GM23338 (cell line): ENCODE results near the gene HOXA5. TPM values are rescaled to one million over a fixed set of nuclear protein-coding genes. Genes with fewer than 3 reads are reported as not detected.

Experiments
- ATAC-seq: fragments of 200-7000 bp; cut with Tn5 transposase; 3 replicates; pipeline ENCODE4 v1.9.1; 2020
- DNase-seq: peaks from one replicate; pipeline ENCODE4 v3.0.0-alpha.2; 2015; ENCODE audit warnings: low spot score
- H2AFZ ChIP-seq: fragments of 200-600 bp; sonication (generic); 2 replicates; pipeline ENCODE4 v1.8.0; 2016; ENCODE audit warnings: antibody characterized with exemption, mild to moderate bottlenecking, moderate library complexity
- H3F3A ChIP-seq: fragments of 200-600 bp; sonication (generic); replicated peaks from 2 replicates; pipeline ENCODE4 v1.8.0; 2017; ENCODE audit warnings: antibody characterized with exemption, mixed run types, low read depth
- H3K27ac ChIP-seq: fragments of 200-600 bp; sonication (generic); 2 replicates; pipeline ENCODE4 v1.6.1; 2016; ENCODE audit warnings: low read depth
- H3K27me3 ChIP-seq: fragments of 200-600 bp; sonication (generic); 2 replicates; pipeline ENCODE4 v1.8.0; 2016; ENCODE audit warnings: mild to moderate bottlenecking, mixed run types, moderate library complexity; ENCODE audit not compliant: insufficient read depth
- H3K36me3 ChIP-seq: fragments of 200-600 bp; sonication (generic); 2 replicates; pipeline ENCODE4 v1.8.0; 2016; ENCODE audit warnings: mild to moderate bottlenecking; ENCODE audit not compliant: insufficient read depth
- H3K4me1 ChIP-seq: fragments of 200-600 bp; sonication (generic); 2 replicates; pipeline ENCODE4 v1.8.0; 2016; ENCODE audit warnings: mild to moderate bottlenecking, moderate library complexity; ENCODE audit not compliant: insufficient read depth
- H3K4me2 ChIP-seq: fragments of 200-600 bp; sonication (generic); 2 replicates; pipeline ENCODE4 v1.7.1; 2017; ENCODE audit warnings: mixed run types
- H3K4me3 ChIP-seq: fragments of 200-600 bp; sonication (generic); 2 replicates; pipeline ENCODE4 v1.6.1; 2016; ENCODE audit warnings: mixed run types
- H3K79me2 ChIP-seq: fragments of 200-600 bp; sonication (generic); replicated peaks from 2 replicates; pipeline ENCODE4 v1.8.0; 2017; ENCODE audit warnings: mild to moderate bottlenecking; ENCODE audit not compliant: insufficient read depth
- H3K9me2 ChIP-seq: fragments of 200-600 bp; sonication (generic); 2 replicates; pipeline ENCODE4 v1.8.0; 2017; ENCODE audit not compliant: insufficient read depth
- H4K20me1 ChIP-seq: fragments of 200-600 bp; sonication (generic); replicated peaks from 2 replicates; pipeline ENCODE4 v1.8.0; 2017; ENCODE audit warnings: mild to moderate bottlenecking; ENCODE audit not compliant: insufficient read depth
- H3K27ac Mint-ChIP-seq: 2 replicates; pipeline ENCODE4 v1.8.0; 2020; ENCODE audit warnings: inconsistent platforms, mild to moderate bottlenecking, moderate library complexity, mixed read lengths
- H3K27me3 Mint-ChIP-seq: 3 replicates; pipeline ENCODE4 v1.8.0; 2022; ENCODE audit warnings: low read depth, mild to moderate bottlenecking, moderate library complexity, mixed read lengths, inconsistent platforms; ENCODE audit not compliant: insufficient read depth, poor library complexity
- H3K36me3 Mint-ChIP-seq: 3 replicates; pipeline ENCODE4 v1.8.0; 2021; ENCODE audit warnings: low read depth, mild to moderate bottlenecking, inconsistent platforms, moderate library complexity, mixed read lengths
- H3K4me1 Mint-ChIP-seq: 3 replicates; pipeline ENCODE4 v1.8.0; 2020; ENCODE audit warnings: mild to moderate bottlenecking, inconsistent platforms, mixed read lengths
- H3K4me3 Mint-ChIP-seq: 3 replicates; pipeline ENCODE4 v1.8.0; 2021; ENCODE audit warnings: moderate library complexity, mild to moderate bottlenecking, inconsistent platforms, mixed read lengths
- H3K9me3 Mint-ChIP-seq: 3 replicates; pipeline ENCODE4 v1.8.0; 2020; ENCODE audit warnings: moderate library complexity, mild to moderate bottlenecking, inconsistent platforms, mixed read lengths
- CREB1 ChIP-seq: fragments of 250-450 bp; sonication (Bioruptor Pico); IDR thresholded peaks from 2 replicates; pipeline ENCODE4 v1.5.0; 2020; ENCODE audit warnings: low read depth, mild to moderate bottlenecking, moderate library complexity
- CTCF ChIP-seq, 2 experiments: fragments of 200-600 bp in 1 of 2; sonication (generic) in 1 of 2; conservative IDR thresholded peaks; 2 replicates each; pipeline versions ENCODE4 v1.5.1 to v1.6.1; 2016 to 2017; ENCODE audit warnings: antibody characterized with exemption in 2 of 2, low read depth in 2 of 2, mild to moderate bottlenecking in 2 of 2, moderate library complexity in 1 of 2
- EZH2 ChIP-seq: fragments of 200-600 bp; sonication (generic); IDR thresholded peaks from one replicate; pipeline ENCODE4 v1.8.0; 2017; ENCODE audit warnings: antibody characterized with exemption, mild to moderate bottlenecking, low read depth; ENCODE audit not compliant: unreplicated experiment
- EZH2phosphoT487 ChIP-seq: fragments of 200-600 bp; sonication (generic); IDR thresholded peaks from one replicate; pipeline ENCODE4 v1.8.1; 2018; ENCODE audit warnings: antibody characterized with exemption; ENCODE audit not compliant: unreplicated experiment
- NANOG ChIP-seq: IDR thresholded peaks from 2 replicates; pipeline ENCODE4 v1.6.1; 2016; ENCODE audit warnings: antibody characterized with exemption, borderline replicate concordance
- polyA plus RNA-seq: library from polyadenylated mRNA; unstranded; fragments of >200 nt; fragmentation: Nextera tagmentation; extraction: Ambion mirVana; gene quantifications from 2 replicates; pipeline ENCODE4 v1.2.1, GENCODE V29; 2016
- total RNA-seq: library from RNA; depleted of rRNA; stranded (reverse); fragments of >200 nt; shearing (Covaris generic); gene quantifications from 2 replicates; pipeline ENCODE4 v1.2.3, GENCODE V29; 2014
- TF ChIP-seq, protein P1 (sequence below): fragments of 250-450 bp; sonication (Bioruptor Pico); IDR thresholded peaks from 2 replicates; pipeline ENCODE4 v1.5.0; 2020; ENCODE audit warnings: mild to moderate bottlenecking, moderate library complexity
- TF ChIP-seq, protein P2 (sequence below): IDR thresholded peaks from one replicate; pipeline ENCODE4 v1.6.1; 2018; ENCODE audit warnings: antibody characterized with exemption; ENCODE audit not compliant: unreplicated experiment

The HOXA5 gene
- total and polyA plus RNA-seq, 2 experiments from 2014 or later, result not detected

DNA sequence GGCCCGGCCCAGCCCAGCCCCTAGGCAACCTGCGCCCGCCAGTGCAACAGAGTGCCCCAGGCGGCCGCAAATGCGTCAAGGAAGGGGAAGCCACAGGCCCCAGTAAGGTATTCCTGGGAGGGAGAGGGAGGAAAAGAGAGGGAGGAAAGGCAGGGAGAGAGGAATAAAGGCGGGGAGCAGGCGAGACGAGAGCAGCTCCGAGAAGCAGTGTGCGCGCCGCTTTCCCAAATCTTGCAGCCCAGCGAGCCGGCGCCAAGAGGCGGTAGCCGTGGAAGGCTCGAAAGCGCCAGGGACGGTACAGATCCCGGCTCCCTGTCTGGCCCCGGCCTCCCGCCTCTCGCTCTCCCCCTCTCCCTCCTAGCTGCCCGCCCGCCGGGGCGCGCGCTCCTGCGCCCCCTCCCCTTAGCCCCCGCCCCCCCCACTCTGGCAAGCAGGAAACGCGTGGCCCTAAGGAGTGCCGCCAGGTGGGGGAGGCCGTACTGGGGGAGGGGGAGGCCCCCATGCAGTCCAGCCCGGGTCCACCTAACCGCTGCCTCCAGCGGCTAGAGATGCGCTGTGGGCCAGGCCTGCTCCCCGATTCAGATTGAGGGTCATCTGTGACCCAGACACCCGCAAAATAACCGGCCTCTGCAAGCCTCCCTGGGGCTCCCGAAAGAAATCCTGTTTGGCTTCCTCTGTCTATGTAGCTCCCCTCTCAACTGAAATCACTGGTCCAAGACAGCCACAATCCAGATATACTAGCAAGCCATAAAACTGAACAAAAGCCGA lies 26.4 kb upstream of the HOXA5 start:
- Histone ChIP-seq H3F3A (peaks cover 55% of the 10 kb centered on the region), H4K20me1 (peaks cover 44% of the 10 kb centered on the region), H3K4me2 (peak overlapping the region; percentile 55), H3K9me2 (no peaks in the 10 kb centered on the region), H3K4me3 (peak overlapping the region; percentile 36), H3K79me2 (no peaks in the 10 kb centered on the region), H3K36me3 (no peaks in the 10 kb centered on the region), H2AFZ (no peak overlapping the region), H3K27me3 (peaks cover 100% of the 10 kb centered on the region), H3K27ac (no peak overlapping the region), H3K4me1 (peaks cover 20% of the 10 kb centered on the region)
- ATAC-seq, result peak; percentile 34
- Mint-ChIP-seq H3K36me3 (no peaks in the 10 kb centered on the region; the same call in 2 of the 3 replicates), H3K4me3 (no peak overlapping the region; the same call in 2 of the 3 replicates), H3K27ac (no peak overlapping the region), H3K4me1 (peaks cover 14% of the 10 kb centered on the region; the same call in 2 of the 3 replicates), H3K9me3 (peaks cover 19% of the 10 kb centered on the region; the same call in 2 of the 3 replicates), H3K27me3 (peaks cover 95% of the 10 kb centered on the region)
- peak; percentile 99 for TF ChIP-seq EZH2
- TF ChIP-seq, protein P1, sequence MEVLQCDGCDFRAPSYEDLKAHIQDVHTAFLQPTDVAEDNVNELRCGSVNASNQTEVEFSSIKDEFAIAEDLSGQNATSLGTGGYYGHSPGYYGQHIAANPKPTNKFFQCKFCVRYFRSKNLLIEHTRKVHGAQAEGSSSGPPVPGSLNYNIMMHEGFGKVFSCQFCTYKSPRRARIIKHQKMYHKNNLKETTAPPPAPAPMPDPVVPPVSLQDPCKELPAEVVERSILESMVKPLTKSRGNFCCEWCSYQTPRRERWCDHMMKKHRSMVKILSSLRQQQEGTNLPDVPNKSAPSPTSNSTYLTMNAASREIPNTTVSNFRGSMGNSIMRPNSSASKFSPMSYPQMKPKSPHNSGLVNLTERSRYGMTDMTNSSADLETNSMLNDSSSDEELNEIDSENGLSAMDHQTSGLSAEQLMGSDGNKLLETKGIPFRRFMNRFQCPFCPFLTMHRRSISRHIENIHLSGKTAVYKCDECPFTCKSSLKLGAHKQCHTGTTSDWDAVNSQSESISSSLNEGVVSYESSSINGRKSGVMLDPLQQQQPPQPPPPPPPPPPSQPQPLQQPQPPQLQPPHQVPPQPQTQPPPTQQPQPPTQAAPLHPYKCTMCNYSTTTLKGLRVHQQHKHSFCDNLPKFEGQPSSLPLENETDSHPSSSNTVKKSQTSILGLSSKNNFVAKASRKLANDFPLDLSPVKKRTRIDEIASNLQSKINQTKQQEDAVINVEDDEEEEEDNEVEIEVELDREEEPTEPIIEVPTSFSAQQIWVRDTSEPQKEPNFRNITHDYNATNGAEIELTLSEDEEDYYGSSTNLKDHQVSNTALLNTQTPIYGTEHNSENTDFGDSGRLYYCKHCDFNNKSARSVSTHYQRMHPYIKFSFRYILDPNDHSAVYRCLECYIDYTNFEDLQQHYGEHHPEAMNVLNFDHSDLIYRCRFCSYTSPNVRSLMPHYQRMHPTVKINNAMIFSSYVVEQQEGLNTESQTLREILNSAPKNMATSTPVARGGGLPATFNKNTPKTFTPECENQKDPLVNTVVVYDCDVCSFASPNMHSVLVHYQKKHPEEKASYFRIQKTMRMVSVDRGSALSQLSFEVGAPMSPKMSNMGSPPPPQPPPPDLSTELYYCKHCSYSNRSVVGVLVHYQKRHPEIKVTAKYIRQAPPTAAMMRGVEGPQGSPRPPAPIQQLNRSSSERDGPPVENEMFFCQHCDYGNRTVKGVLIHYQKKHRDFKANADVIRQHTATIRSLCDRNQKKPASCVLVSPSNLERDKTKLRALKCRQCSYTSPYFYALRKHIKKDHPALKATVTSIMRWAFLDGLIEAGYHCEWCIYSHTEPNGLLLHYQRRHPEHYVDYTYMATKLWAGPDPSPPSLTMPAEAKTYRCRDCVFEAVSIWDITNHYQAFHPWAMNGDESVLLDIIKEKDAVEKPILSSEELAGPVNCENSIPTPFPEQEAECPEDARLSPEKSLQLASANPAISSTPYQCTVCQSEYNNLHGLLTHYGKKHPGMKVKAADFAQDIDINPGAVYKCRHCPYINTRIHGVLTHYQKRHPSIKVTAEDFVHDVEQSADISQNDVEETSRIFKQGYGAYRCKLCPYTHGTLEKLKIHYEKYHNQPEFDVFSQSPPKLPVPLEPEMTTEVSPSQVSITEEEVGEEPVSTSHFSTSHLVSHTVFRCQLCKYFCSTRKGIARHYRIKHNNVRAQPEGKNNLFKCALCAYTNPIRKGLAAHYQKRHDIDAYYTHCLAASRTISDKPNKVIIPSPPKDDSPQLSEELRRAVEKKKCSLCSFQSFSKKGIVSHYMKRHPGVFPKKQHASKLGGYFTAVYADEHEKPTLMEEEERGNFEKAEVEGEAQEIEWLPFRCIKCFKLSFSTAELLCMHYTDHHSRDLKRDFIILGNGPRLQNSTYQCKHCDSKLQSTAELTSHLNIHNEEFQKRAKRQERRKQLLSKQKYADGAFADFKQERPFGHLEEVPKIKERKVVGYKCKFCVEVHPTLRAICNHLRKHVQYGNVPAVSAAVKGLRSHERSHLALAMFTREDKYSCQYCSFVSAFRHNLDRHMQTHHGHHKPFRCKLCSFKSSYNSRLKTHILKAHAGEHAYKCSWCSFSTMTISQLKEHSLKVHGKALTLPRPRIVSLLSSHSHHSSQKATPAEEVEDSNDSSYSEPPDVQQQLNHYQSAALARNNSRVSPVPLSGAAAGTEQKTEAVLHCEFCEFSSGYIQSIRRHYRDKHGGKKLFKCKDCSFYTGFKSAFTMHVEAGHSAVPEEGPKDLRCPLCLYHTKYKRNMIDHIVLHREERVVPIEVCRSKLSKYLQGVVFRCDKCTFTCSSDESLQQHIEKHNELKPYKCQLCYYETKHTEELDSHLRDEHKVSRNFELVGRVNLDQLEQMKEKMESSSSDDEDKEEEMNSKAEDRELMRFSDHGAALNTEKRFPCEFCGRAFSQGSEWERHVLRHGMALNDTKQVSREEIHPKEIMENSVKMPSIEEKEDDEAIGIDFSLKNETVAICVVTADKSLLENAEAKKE, result no peak
- no peak for TF ChIP-seq NANOG
- TF ChIP-seq EZH2phosphoT487, result peak; percentile 99
- no peak for TF ChIP-seq CTCF (conservative IDR thresholded peaks at IDR 0.05; ENCODE audit: low read depth in 2 of 2)
- TF ChIP-seq CREB1 (CRISPR knock-in tag), result no peak
- TF ChIP-seq, protein P2, sequence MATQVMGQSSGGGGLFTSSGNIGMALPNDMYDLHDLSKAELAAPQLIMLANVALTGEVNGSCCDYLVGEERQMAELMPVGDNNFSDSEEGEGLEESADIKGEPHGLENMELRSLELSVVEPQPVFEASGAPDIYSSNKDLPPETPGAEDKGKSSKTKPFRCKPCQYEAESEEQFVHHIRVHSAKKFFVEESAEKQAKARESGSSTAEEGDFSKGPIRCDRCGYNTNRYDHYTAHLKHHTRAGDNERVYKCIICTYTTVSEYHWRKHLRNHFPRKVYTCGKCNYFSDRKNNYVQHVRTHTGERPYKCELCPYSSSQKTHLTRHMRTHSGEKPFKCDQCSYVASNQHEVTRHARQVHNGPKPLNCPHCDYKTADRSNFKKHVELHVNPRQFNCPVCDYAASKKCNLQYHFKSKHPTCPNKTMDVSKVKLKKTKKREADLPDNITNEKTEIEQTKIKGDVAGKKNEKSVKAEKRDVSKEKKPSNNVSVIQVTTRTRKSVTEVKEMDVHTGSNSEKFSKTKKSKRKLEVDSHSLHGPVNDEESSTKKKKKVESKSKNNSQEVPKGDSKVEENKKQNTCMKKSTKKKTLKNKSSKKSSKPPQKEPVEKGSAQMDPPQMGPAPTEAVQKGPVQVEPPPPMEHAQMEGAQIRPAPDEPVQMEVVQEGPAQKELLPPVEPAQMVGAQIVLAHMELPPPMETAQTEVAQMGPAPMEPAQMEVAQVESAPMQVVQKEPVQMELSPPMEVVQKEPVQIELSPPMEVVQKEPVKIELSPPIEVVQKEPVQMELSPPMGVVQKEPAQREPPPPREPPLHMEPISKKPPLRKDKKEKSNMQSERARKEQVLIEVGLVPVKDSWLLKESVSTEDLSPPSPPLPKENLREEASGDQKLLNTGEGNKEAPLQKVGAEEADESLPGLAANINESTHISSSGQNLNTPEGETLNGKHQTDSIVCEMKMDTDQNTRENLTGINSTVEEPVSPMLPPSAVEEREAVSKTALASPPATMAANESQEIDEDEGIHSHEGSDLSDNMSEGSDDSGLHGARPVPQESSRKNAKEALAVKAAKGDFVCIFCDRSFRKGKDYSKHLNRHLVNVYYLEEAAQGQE, result no peak
- DNase-seq, result peak; percentile 82
